NB4 (cell line): ENCODE measurements around the gene ANKRD65.

Experiments
- CTCF ChIP-seq: IDR thresholded peaks from one replicate; pipeline ENCODE4 v1.5.1; 2012; ENCODE audit warnings: low read depth, low read length
- MAX ChIP-seq: IDR thresholded peaks from 2 replicates; pipeline ENCODE4 v1.6.1; 2011; ENCODE audit warnings: low read depth, low read length
- MYC ChIP-seq: IDR thresholded peaks from 2 replicates; pipeline ENCODE4 v1.6.1; 2011; ENCODE audit warnings: low read depth, low read length
- POLR2A ChIP-seq: IDR thresholded peaks from 2 replicates; pipeline ENCODE4 v1.6.1; 2011; ENCODE audit warnings: mild to moderate bottlenecking; ENCODE audit not compliant: insufficient read length; ENCODE audit errors: extremely low read depth

GRCh38 chr1:1428174-1428573, 7.1 kb upstream of the ANKRD65 start:
- TF ChIP-seq POLR2A (no peak), CTCF (no peak), MAX (no peak), MYC (no peak)
